ENCODE data around the gene HYAL3. TPM values are rescaled to one million over a fixed set of nuclear protein-coding genes. Genes with fewer than 3 reads are reported as not detected.
"Not testable (repeated sequence)": the region's sequence is repeated elsewhere in the genome, so short reads cannot be mapped to it uniquely, and the experiment has no call there.

The HYAL3 gene
- total RNA-seq, 1 experiment from 2014 or later: 3.6 TPM

- Histone ChIP-seq H3K4me3 (no peak overlapping the region), H3K4me1 (no peaks in the 10 kb centered on the region), H3K36me3 (no peaks in the 10 kb centered on the region), H3K27ac (no peak overlapping the region), H3K27me3 (no peaks in the 10 kb centered on the region), H3K9me3 (replicated peaks) (no peaks in the 10 kb centered on the region)
- DNase-seq: no peak
Observed at GRCh38 chr3:50278123-50278879, 20.9 kb downstream of the HYAL3 start.

- H3K27ac ChIP-seq: no peak overlapping the region
- no peak for DNase-seq
Observed at GRCh38 chr3:50276762-50277101, 22.5 kb downstream of the HYAL3 start.

GRCh38 chr3:50275996-50276761 lies 23.0 kb downstream of the HYAL3 start:
- H3K27me3 ChIP-seq: no peaks in the 10 kb centered on the region
- H3K4me1 ChIP-seq: no peaks in the 10 kb centered on the region
- no peaks in the 10 kb centered on the region for H3K9me3 ChIP-seq (replicated peaks)
- DNase-seq: no peak
- H3K36me3 ChIP-seq: no peaks in the 10 kb centered on the region
- no peak overlapping the region for H3K4me3 ChIP-seq
- H3K27ac ChIP-seq: no peak overlapping the region

More at GRCh38 chr3:50276762-50277101, 22.5 kb downstream of the HYAL3 start:
- H3K4me1 ChIP-seq: no peaks in the 10 kb centered on the region
- no peaks in the 10 kb centered on the region for H3K36me3 ChIP-seq
- no peaks in the 10 kb centered on the region for H3K27me3 ChIP-seq
- no peaks in the 10 kb centered on the region for H3K9me3 ChIP-seq (replicated peaks)
- H3K4me3 ChIP-seq: no peak overlapping the region

- Histone ChIP-seq H3K9me3 (replicated peaks) (no peaks in the 10 kb centered on the region), H3K4me3 (no peak overlapping the region), H3K4me1 (no peaks in the 10 kb centered on the region; the same call in 1 of the 2 replicates), H3K27ac (no peak overlapping the region), H3K36me3 (no peaks in the 10 kb centered on the region), H3K27me3 (no peaks in the 10 kb centered on the region)
- no peak for DNase-seq
Observed at GRCh38 chr3:50275141-50275995, 23.8 kb downstream of the HYAL3 start.

GRCh38 chr3:50274371-50275104 lies 24.7 kb downstream of the HYAL3 start:
- Histone ChIP-seq H3K4me3 (no peak overlapping the region), H3K9me3 (replicated peaks) (no peaks in the 10 kb centered on the region), H3K27ac (no peak overlapping the region), H3K36me3 (no peaks in the 10 kb centered on the region), H3K4me1 (peaks cover 8% of the 10 kb centered on the region; the same call in 1 of the 2 replicates), H3K27me3 (no peaks in the 10 kb centered on the region)
- peak; percentile 45 to 62 for DNase-seq

- no peak overlapping the region for H3K27ac ChIP-seq
- H3K36me3 ChIP-seq: no peaks in the 10 kb centered on the region
- no peaks in the 10 kb centered on the region for H3K27me3 ChIP-seq
- no peaks in the 10 kb centered on the region for H3K9me3 ChIP-seq (replicated peaks)
- DNase-seq: no peak
- no peak overlapping the region for H3K4me3 ChIP-seq
- H3K4me1 ChIP-seq: peaks cover 17% of the 10 kb centered on the region
Observed at GRCh38 chr3:50273689-50274065, 25.5 kb downstream of the HYAL3 start.

- Histone ChIP-seq H3K9me3 (replicated peaks) (no peaks in the 10 kb centered on the region), H3K4me3 (no peak overlapping the region), H3K27ac (no peak overlapping the region), H3K4me1 (peaks cover 21% of the 10 kb centered on the region), H3K27me3 (no peaks in the 10 kb centered on the region), H3K36me3 (no peaks in the 10 kb centered on the region)
- peak; percentile 71 to 83 for DNase-seq
Observed at GRCh38 chr3:50272911-50273688, 26.1 kb downstream of the HYAL3 start.

GRCh38 chr3:50272538-50272910 lies 26.7 kb downstream of the HYAL3 start:
- H3K27ac ChIP-seq; DNase-seq; H3K9me3 ChIP-seq (replicated peaks); H3K4me3 ChIP-seq; H3K36me3 ChIP-seq; H3K27me3 ChIP-seq: not testable (repeated sequence)
- peaks cover 26% of the 10 kb centered on the region for H3K4me1 ChIP-seq

GRCh38 chr3:50271314-50271936 lies 27.8 kb downstream of the HYAL3 start:
- no peaks in the 10 kb centered on the region for H3K36me3 ChIP-seq
- H3K27me3 ChIP-seq: no peaks in the 10 kb centered on the region
- peaks cover 29% of the 10 kb centered on the region for H3K4me1 ChIP-seq
- no peaks in the 10 kb centered on the region for H3K9me3 ChIP-seq (replicated peaks)
- H3K4me3 ChIP-seq: no peak overlapping the region
- H3K27ac ChIP-seq: no peak overlapping the region
- no peak for DNase-seq

- Histone ChIP-seq H3K4me3 (no peak overlapping the region), H3K27ac (no peak overlapping the region)
- DNase-seq: no peak
Observed at GRCh38 chr3:50270422-50271224, 28.6 kb downstream of the HYAL3 start.

GRCh38 chr3:50269977-50270413 lies 29.2 kb downstream of the HYAL3 start:
- Histone ChIP-seq H3K9me3 (replicated peaks) (no peaks in the 10 kb centered on the region), H3K27me3 (no peaks in the 10 kb centered on the region), H3K36me3 (no peaks in the 10 kb centered on the region), H3K4me1 (peaks cover 39% of the 10 kb centered on the region), H3K4me3 (no peak overlapping the region), H3K27ac (no peak overlapping the region)
- no peak for DNase-seq

More at GRCh38 chr3:50270422-50271224, 28.6 kb downstream of the HYAL3 start:
- peaks cover 33% of the 10 kb centered on the region for H3K4me1 ChIP-seq
- H3K27me3 ChIP-seq: no peaks in the 10 kb centered on the region
- H3K9me3 ChIP-seq (replicated peaks): no peaks in the 10 kb centered on the region
- H3K36me3 ChIP-seq: no peaks in the 10 kb centered on the region

- no peak for DNase-seq
- H3K27me3 ChIP-seq: no peaks in the 10 kb centered on the region
- H3K4me1 ChIP-seq: peaks cover 42% of the 10 kb centered on the region
- peak overlapping the region; percentile 35; the same call in 1 of the 2 replicates for H3K4me3 ChIP-seq
- no peaks in the 10 kb centered on the region for H3K36me3 ChIP-seq
- H3K9me3 ChIP-seq (replicated peaks): no peaks in the 10 kb centered on the region
- H3K27ac ChIP-seq: no peak overlapping the region
Observed at GRCh38 chr3:50269460-50269859, 29.7 kb downstream of the HYAL3 start.

All from SJCRH30 (cell line).